Measurements from ENCODE around the gene CTPS2. TPM values are rescaled to one million over a fixed set of nuclear protein-coding genes. Genes with fewer than 3 reads are reported as not detected.

CTPS2 gene
- total RNA-seq, 1 donor from 2014 or later, result 11.4 TPM

DNA sequence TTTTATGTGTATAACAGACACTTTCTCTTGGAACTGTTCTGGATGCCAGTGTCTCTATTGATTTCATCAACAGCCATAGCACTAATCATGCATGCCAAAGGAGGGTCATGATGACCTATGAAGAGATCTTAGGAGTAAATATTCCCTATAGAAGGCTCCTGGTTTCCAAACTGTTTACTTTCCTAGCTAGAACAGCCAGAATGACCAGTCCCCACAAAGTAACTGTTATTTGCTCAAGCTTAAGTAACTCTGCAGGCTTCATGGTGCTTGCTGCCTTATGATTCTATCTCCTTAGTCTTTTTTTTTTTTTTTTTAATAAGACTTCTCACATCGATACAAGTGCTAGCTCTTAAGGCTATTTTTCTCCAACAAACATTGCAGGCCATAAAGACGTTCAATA is 50.1 kb downstream of the CTPS2 start:
- Histone ChIP-seq H3K9me3 (ENCODE audit: insufficient read depth, low read depth, low read length) (no peaks in the 10 kb centered on the region), H3K4me2 (ENCODE audit: low read length) (no peak overlapping the region), H3K27ac (ENCODE audit: low read depth, low read length) (no peak overlapping the region), H4K20me1 (ENCODE audit: insufficient read depth, low read length) (no peaks in the 10 kb centered on the region), H3K4me3 (ENCODE audit: insufficient read depth, low read depth, low read length) (no peak overlapping the region), H3K36me3 (ENCODE audit: insufficient read depth, low read length) (no peaks in the 10 kb centered on the region), H3K9ac (ENCODE audit: low read length) (no peak overlapping the region), H2AFZ (ENCODE audit: low read depth, low read length) (no peak overlapping the region), H3K4me1 (ENCODE audit: insufficient read depth, low read length) (peaks cover 18% of the 10 kb centered on the region), H3K27me3 (ENCODE audit: insufficient read depth, low read length) (no peaks in the 10 kb centered on the region), H3K79me2 (ENCODE audit: insufficient read depth, low read length) (no peaks in the 10 kb centered on the region)
- Mint-ChIP-seq H3K36me3 (ENCODE audit: low read depth, unreplicated experiment) (peaks cover 3% of the 10 kb centered on the region), H3K27ac (ENCODE audit: unreplicated experiment) (no peak overlapping the region), H3K4me1 (ENCODE audit: low read depth, unreplicated experiment) (peaks cover 22% of the 10 kb centered on the region), H3K9me3 (ENCODE audit: unreplicated experiment) (no peaks in the 10 kb centered on the region), H3K27me3 (ENCODE audit: low read depth, unreplicated experiment) (no peaks in the 10 kb centered on the region), H3K4me3 (ENCODE audit: unreplicated experiment) (no peak overlapping the region)
- DNase-seq (ENCODE audit: low read depth), result no peak
- FAIRE-seq, result peak; percentile 23
- TF ChIP-seq EZH2 (IDR thresholded peaks at IDR 0.05; ENCODE audit: insufficient read depth, low read length), result no peak
- TF ChIP-seq, protein P1, sequence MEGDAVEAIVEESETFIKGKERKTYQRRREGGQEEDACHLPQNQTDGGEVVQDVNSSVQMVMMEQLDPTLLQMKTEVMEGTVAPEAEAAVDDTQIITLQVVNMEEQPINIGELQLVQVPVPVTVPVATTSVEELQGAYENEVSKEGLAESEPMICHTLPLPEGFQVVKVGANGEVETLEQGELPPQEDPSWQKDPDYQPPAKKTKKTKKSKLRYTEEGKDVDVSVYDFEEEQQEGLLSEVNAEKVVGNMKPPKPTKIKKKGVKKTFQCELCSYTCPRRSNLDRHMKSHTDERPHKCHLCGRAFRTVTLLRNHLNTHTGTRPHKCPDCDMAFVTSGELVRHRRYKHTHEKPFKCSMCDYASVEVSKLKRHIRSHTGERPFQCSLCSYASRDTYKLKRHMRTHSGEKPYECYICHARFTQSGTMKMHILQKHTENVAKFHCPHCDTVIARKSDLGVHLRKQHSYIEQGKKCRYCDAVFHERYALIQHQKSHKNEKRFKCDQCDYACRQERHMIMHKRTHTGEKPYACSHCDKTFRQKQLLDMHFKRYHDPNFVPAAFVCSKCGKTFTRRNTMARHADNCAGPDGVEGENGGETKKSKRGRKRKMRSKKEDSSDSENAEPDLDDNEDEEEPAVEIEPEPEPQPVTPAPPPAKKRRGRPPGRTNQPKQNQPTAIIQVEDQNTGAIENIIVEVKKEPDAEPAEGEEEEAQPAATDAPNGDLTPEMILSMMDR (IDR thresholded peaks at IDR 0.05; ENCODE audit: insufficient read depth, low read depth, low read length), result no peak

DNA sequence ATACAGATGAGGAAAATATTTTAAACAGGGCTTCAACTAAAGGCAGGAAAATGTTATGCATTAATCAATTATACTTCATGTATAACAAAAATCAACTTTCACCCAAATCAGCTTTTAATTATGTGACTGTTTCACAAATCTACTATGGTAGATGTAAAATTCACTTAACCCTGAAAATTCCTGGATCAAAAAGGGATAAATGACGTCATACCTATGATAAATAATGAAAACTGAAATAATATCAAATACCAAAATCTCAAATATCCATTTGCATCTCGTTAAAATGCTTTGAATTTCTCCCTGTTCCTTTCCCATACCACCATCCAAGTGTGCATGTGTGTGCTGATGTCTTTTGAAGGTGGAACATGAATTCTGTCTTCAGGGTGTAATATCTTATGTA is 51.0 kb downstream of the CTPS2 start:
- Histone ChIP-seq H4K20me1 (ENCODE audit: insufficient read depth, low read length) (no peaks in the 10 kb centered on the region), H3K9me3 (ENCODE audit: insufficient read depth, low read depth, low read length) (no peaks in the 10 kb centered on the region), H3K4me3 (ENCODE audit: insufficient read depth, low read depth, low read length) (no peak overlapping the region), H2AFZ (ENCODE audit: low read depth, low read length) (no peak overlapping the region), H3K4me1 (ENCODE audit: insufficient read depth, low read length) (peaks cover 18% of the 10 kb centered on the region), H3K27me3 (ENCODE audit: insufficient read depth, low read length) (no peaks in the 10 kb centered on the region), H3K4me2 (ENCODE audit: low read length) (no peak overlapping the region), H3K9ac (ENCODE audit: low read length) (no peak overlapping the region), H3K27ac (ENCODE audit: low read depth, low read length) (no peak overlapping the region), H3K36me3 (ENCODE audit: insufficient read depth, low read length) (no peaks in the 10 kb centered on the region), H3K79me2 (ENCODE audit: insufficient read depth, low read length) (no peaks in the 10 kb centered on the region)
- H3K27ac Mint-ChIP-seq (ENCODE audit: unreplicated experiment), result no peak overlapping the region
- H3K4me3 Mint-ChIP-seq (ENCODE audit: unreplicated experiment), result no peak overlapping the region
- no peaks in the 10 kb centered on the region for H3K27me3 Mint-ChIP-seq (ENCODE audit: low read depth, unreplicated experiment)
- peaks cover 21% of the 10 kb centered on the region for H3K4me1 Mint-ChIP-seq (ENCODE audit: low read depth, unreplicated experiment)
- H3K36me3 Mint-ChIP-seq (ENCODE audit: low read depth, unreplicated experiment), result peaks cover 3% of the 10 kb centered on the region
- peak; percentile 78 for FAIRE-seq
- H3K9me3 Mint-ChIP-seq (ENCODE audit: unreplicated experiment), result no peaks in the 10 kb centered on the region
- TF ChIP-seq, protein P1 (IDR thresholded peaks at IDR 0.05; ENCODE audit: insufficient read depth, low read depth, low read length), result no peak
- no peak for TF ChIP-seq EZH2 (IDR thresholded peaks at IDR 0.05; ENCODE audit: insufficient read depth, low read length)
- DNase-seq (ENCODE audit: low read depth), result no peak

DNA sequence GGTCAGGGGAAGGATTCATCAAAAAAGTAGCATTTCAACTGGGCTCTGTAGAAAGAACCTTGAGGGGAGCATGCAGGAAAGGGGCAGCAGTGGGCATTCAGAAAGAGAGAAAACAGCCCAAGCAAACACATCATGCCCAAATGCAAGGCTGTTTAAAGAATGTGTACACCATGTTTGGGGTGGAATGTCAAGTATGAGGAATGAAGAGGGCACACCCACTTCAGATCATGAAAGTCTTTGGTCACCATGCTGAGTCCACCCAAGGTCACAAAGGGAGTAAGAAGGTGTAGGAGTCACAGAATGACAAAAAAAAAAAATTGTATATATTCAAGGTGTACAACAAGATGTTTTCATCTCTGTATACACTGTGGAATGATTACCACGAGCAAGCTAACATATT is 53.1 kb downstream of the CTPS2 start:
- Mint-ChIP-seq H3K36me3 (ENCODE audit: low read depth, unreplicated experiment) (no peaks in the 10 kb centered on the region), H3K4me3 (ENCODE audit: unreplicated experiment) (peak overlapping the region; percentile 16), H3K4me1 (ENCODE audit: low read depth, unreplicated experiment) (peaks cover 7% of the 10 kb centered on the region), H3K27ac (ENCODE audit: unreplicated experiment) (no peak overlapping the region), H3K27me3 (ENCODE audit: low read depth, unreplicated experiment) (no peaks in the 10 kb centered on the region), H3K9me3 (ENCODE audit: unreplicated experiment) (no peaks in the 10 kb centered on the region)
- Histone ChIP-seq H4K20me1 (ENCODE audit: insufficient read depth, low read length) (no peaks in the 10 kb centered on the region), H3K27me3 (ENCODE audit: insufficient read depth, low read length) (no peaks in the 10 kb centered on the region), H3K79me2 (ENCODE audit: insufficient read depth, low read length) (no peaks in the 10 kb centered on the region), H3K9me3 (ENCODE audit: insufficient read depth, low read depth, low read length) (no peaks in the 10 kb centered on the region), H3K4me3 (ENCODE audit: insufficient read depth, low read depth, low read length) (no peak overlapping the region), H2AFZ (ENCODE audit: low read depth, low read length) (no peak overlapping the region), H3K27ac (ENCODE audit: low read depth, low read length) (peak overlapping the region; percentile 31), H3K4me2 (ENCODE audit: low read length) (no peak overlapping the region), H3K4me1 (ENCODE audit: insufficient read depth, low read length) (peaks cover 3% of the 10 kb centered on the region), H3K9ac (ENCODE audit: low read length) (no peak overlapping the region), H3K36me3 (ENCODE audit: insufficient read depth, low read length) (no peaks in the 10 kb centered on the region)
- no peak for DNase-seq (ENCODE audit: low read depth)
- TF ChIP-seq, protein P1 (IDR thresholded peaks at IDR 0.05; ENCODE audit: insufficient read depth, low read depth, low read length), result no peak
- no peak for TF ChIP-seq EZH2 (IDR thresholded peaks at IDR 0.05; ENCODE audit: insufficient read depth, low read length)
- FAIRE-seq, result peak; percentile 81
